ENCODE results near the gene CARD6. TPM values are rescaled to one million over a fixed set of nuclear protein-coding genes. Genes with fewer than 3 reads are reported as not detected.

The CARD6 gene
- total and polyA plus RNA-seq, 2 of the 4 experiments (the other 2 are of a cell fraction) = 1.8 to 4.3 TPM

GRCh38 chr5:40813698-40814281 is 27.4 kb upstream of the CARD6 start:
- peaks cover under 1% of the 10 kb centered on the region for H3K4me1 ChIP-seq (ENCODE audit: control insufficient read depth, insufficient read depth, low read length)
- H3K4ac ChIP-seq (ENCODE audit: low read depth, low read length) = no peak overlapping the region
- H3K9ac ChIP-seq (ENCODE audit: low read depth, low read length) = no peak overlapping the region
- no CpG with 5 or more reads among the region's 2 CpGs for WGBS, 2 experiments (ENCODE audit: extremely low coverage in 2 of 2, insufficient read length in 1 of 2)
- H2AK5ac ChIP-seq (ENCODE audit: low read depth, low read length) = no peak overlapping the region
- no TSS peak for BruUV-seq (replicated peaks)
- no peak overlapping the region for H3K4me2 ChIP-seq (ENCODE audit: low read depth, low read length)
- intact Hi-C loops (cut with micrococcal nuclease) = no loop called here
- ChIA-PET CTCF (no interaction called here), POLR2A (ENCODE audit: unreplicated experiment) (no interaction called here)
- H2AK9ac ChIP-seq (replicated peaks; ENCODE audit: low read depth, low read length, poor library complexity) = no peak overlapping the region
- H4K91ac ChIP-seq (ENCODE audit: insufficient read depth, low read depth, low read length) = no peak overlapping the region
- no peak overlapping the region for H2BK120ac ChIP-seq (ENCODE audit: low read depth, low read length)
- no peak overlapping the region for H3K27ac ChIP-seq (ENCODE audit: insufficient read depth, low read length)
- no peak overlapping the region for H3K23ac ChIP-seq (ENCODE audit: low read depth, low read length)
- H2BK15ac ChIP-seq (ENCODE audit: low read depth, low read length) = no peak overlapping the region
- no peak overlapping the region for H3K4me3 ChIP-seq (ENCODE audit: insufficient read depth, low read depth, low read length)
- no peaks in the 10 kb centered on the region for H3K9me1 ChIP-seq (ENCODE audit: insufficient read depth, low read length)
- H3K14ac ChIP-seq (replicated peaks; ENCODE audit: low read depth, low read length) = no peak overlapping the region
- DNase-seq (no peak), ATAC-seq (ENCODE audit: low read depth) (no peak; the same call in 1 of the 2 replicates)
- no peaks in the 10 kb centered on the region for H3K9me3 ChIP-seq (ENCODE audit: control insufficient read depth, insufficient read depth, low read length)
- no peak overlapping the region for H2AFZ ChIP-seq (replicated peaks; ENCODE audit: low read length, poor library complexity)
- no peak overlapping the region for H2BK20ac ChIP-seq (ENCODE audit: low read depth, low read length)
- no peak overlapping the region for H2BK5ac ChIP-seq (ENCODE audit: low read depth, low read length, poor library complexity, severe bottlenecking)
- no peaks in the 10 kb centered on the region for H3K36me3 ChIP-seq (ENCODE audit: control insufficient read depth, insufficient read depth, low read length)
- in situ Hi-C loops (cut with MboI; ENCODE audit: low sequenced_read_pairs) = no loop called here
- TF ChIP-seq FOS (IDR thresholded peaks at IDR 0.05; ENCODE audit: low read depth, low read length) = no peak
- no peak for TF ChIP-seq RCOR1 (IDR thresholded peaks at IDR 0.05; ENCODE audit: insufficient replicate concordance, low read length)
- TF ChIP-seq CTCF (conservative IDR thresholded peaks at IDR 0.05; ENCODE audit: low read depth, low read length) = no peak
- no peak for TF ChIP-seq CEBPB (IDR thresholded peaks at IDR 0.05; ENCODE audit: low read depth, low read length)
- no peak for TF ChIP-seq POLR2A (IDR thresholded peaks at IDR 0.05; ENCODE audit: low read depth, low read length)
- no peak for TF ChIP-seq RFX5 (IDR thresholded peaks at IDR 0.05; ENCODE audit: low read depth, low read length)
- TF ChIP-seq CHD1 (IDR thresholded peaks at IDR 0.05; ENCODE audit: low read depth, low read length) = no peak
- TF ChIP-seq MAFK (IDR thresholded peaks at IDR 0.05; ENCODE audit: low read depth, low read length) = no peak
- no peak for TF ChIP-seq NFE2L2 (IDR thresholded peaks at IDR 0.05; ENCODE audit: low read depth, low read length)
- no peak for TF ChIP-seq BHLHE40 (IDR thresholded peaks at IDR 0.05; ENCODE audit: low read depth, low read length)
- TF ChIP-seq USF2 (IDR thresholded peaks at IDR 0.05; ENCODE audit: low read depth, low read length) = no peak
- no peak for TF ChIP-seq ELK1 (IDR thresholded peaks at IDR 0.05; ENCODE audit: borderline replicate concordance, low read depth, low read length)
- no peak for TF ChIP-seq MAZ (IDR thresholded peaks at IDR 0.05; ENCODE audit: borderline replicate concordance, low read depth, low read length)
- TF ChIP-seq SMC3 (IDR thresholded peaks at IDR 0.05; ENCODE audit: low read depth, low read length) = no peak
- dilution Hi-C loops (cut with HindIII; ENCODE audit: low sequenced_read_pairs, unreplicated experiment) = no loop called here
- H3K18ac ChIP-seq (ENCODE audit: low read depth, low read length) = no peak overlapping the region
- H3K56ac ChIP-seq (ENCODE audit: extremely low read depth, insufficient read depth, low read length) = no peak overlapping the region
- H3K79me1 ChIP-seq (ENCODE audit: low read depth in 1 of 2, low read length in 2 of 2) = no peaks in the 10 kb centered on the region; a peak in 1 of 4 replicates
- H4K20me1 ChIP-seq (ENCODE audit: insufficient read depth, low read length) = no peaks in the 10 kb centered on the region
- no peaks in the 10 kb centered on the region for H3K27me3 ChIP-seq (ENCODE audit: control insufficient read depth, insufficient read depth, low read length)
- H4K8ac ChIP-seq (ENCODE audit: low read depth in 2 of 2, low read length in 2 of 2) = no peak overlapping the region
- no peak overlapping the region for H4K5ac ChIP-seq (ENCODE audit: low read depth, low read length)

Data from IMR-90 (cell line).